Endothelial cell of umbilical vein (primary cell): Measurements from ENCODE around the gene HYAL1. TPM values are rescaled to one million over a fixed set of nuclear protein-coding genes. Genes with fewer than 3 reads are reported as not detected.

Experiments used
- BruUV-seq: library from RNA; stranded (reverse); fragments of 400-500 nt; replicated peaks from 2 replicates; lab custom pipeline; 2021; lab: Mats Ljungman, UMichigan
- CTCF ChIA-PET: fragments of 300-600, 350-600 bp; sonication (Branson Sonifier 250); formaldehyde crosslinking; loops from one replicate; lab custom pipeline; 2021; ENCODE audit warnings: antibody characterized with exemption, inconsistent platforms; lab: Charles Lee
- POLR2A ChIA-PET: fragments of 300-600, 350-600 bp; sonication (Branson Sonifier 250); formaldehyde crosslinking; loops from one replicate; lab custom pipeline; 2021; ENCODE audit warnings: antibody characterized with exemption, inconsistent platforms; lab: Charles Lee
- DNase-seq: peaks from one replicate; pipeline ENCODE4 v3.0.0-alpha.2; 2011; ENCODE audit warnings: low read depth, low spot score
- FAIRE-seq: peaks from 2 replicates; lab custom pipeline; 2011; peaks lifted over from hg19 to GRCh38; lab: Jason Lieb, UNC
- H2AFZ ChIP-seq: 2 replicates; pipeline ENCODE4 v1.6.0; 2012; ENCODE audit warnings: low read depth, low read length, control low read depth, inconsistent platforms
- H3K27ac ChIP-seq: 2 replicates; pipeline ENCODE4 v1.5.1; 2011; ENCODE audit warnings: low read depth, mild to moderate bottlenecking, control low read depth, low read length, moderate library complexity; ENCODE audit not compliant: insufficient read depth
- H3K27me3 ChIP-seq, 2 experiments: 2 replicates each; pipeline versions ENCODE4 v1.6.0 to v1.6.1; 2011; ENCODE audit warnings: low read length in 2 of 2, mixed read lengths in 1 of 2; ENCODE audit not compliant: control insufficient read depth in 2 of 2, insufficient read depth in 2 of 2
- H3K36me3 ChIP-seq, 2 experiments: 2 replicates in 1 of 2; 3 replicates in 1 of 2; pipeline ENCODE4 v1.5.1; 2011; ENCODE audit warnings: low read length in 2 of 2, mild to moderate bottlenecking in 1 of 2, moderate library complexity in 1 of 2; ENCODE audit not compliant: control insufficient read depth in 2 of 2, insufficient read depth in 2 of 2; ENCODE audit errors: extremely low read depth in 1 of 2
- H3K4me1 ChIP-seq: 3 replicates; pipeline ENCODE4 v1.5.1; 2011; ENCODE audit warnings: mild to moderate bottlenecking, low read length; ENCODE audit not compliant: control insufficient read depth, insufficient read depth; ENCODE audit errors: extremely low read depth
- H3K4me2 ChIP-seq: 2 replicates; pipeline ENCODE4 v1.6.1; 2011; ENCODE audit warnings: low read length, control low read depth, mixed read lengths; ENCODE audit not compliant: insufficient read depth
- H3K4me3 ChIP-seq, 3 experiments: fragments of 200-600 bp in 1 of 3; sonication (generic), shearing (Covaris generic) in 1 of 3; replicated peaks in 1 of 3; 2 replicates each; pipeline ENCODE4 v1.5.1; 2011 to 2016; ENCODE audit warnings: control low read depth in 3 of 3, low read length in 3 of 3, mild to moderate bottlenecking in 2 of 3, inconsistent platforms in 1 of 3, low read depth in 1 of 3, moderate library complexity in 1 of 3; ENCODE audit not compliant: insufficient read depth in 1 of 3
- H3K79me2 ChIP-seq: 2 replicates; pipeline ENCODE4 v1.6.0; 2012; ENCODE audit warnings: low read length, inconsistent platforms; ENCODE audit not compliant: control insufficient read depth, insufficient read depth
- H3K9ac ChIP-seq: replicated peaks from 2 replicates; pipeline ENCODE3; 2011; ENCODE audit warnings: low read length, control low read depth; ENCODE audit not compliant: insufficient read depth; ENCODE audit errors: extremely low read depth
- H3K9me1 ChIP-seq: replicated peaks from 3 replicates; pipeline ENCODE4 v1.6.0; 2011; ENCODE audit warnings: mild to moderate bottlenecking, low read length; ENCODE audit not compliant: control insufficient read depth, insufficient read depth; ENCODE audit errors: extremely low read depth
- H3K9me3 ChIP-seq: replicated peaks from 2 replicates; pipeline ENCODE4 v1.5.1; 2012; ENCODE audit warnings: low read length, inconsistent platforms; ENCODE audit not compliant: control insufficient read depth, insufficient read depth
- H4K20me1 ChIP-seq: replicated peaks from 2 replicates; pipeline ENCODE3; 2011; ENCODE audit warnings: mild to moderate bottlenecking, low read length; ENCODE audit not compliant: control insufficient read depth, insufficient read depth; ENCODE audit errors: extremely low read depth
- EZH2 ChIP-seq: IDR thresholded peaks from 2 replicates; pipeline ENCODE4 v1.6.1; 2012; ENCODE audit warnings: borderline replicate concordance, low read depth, mild to moderate bottlenecking, moderate library complexity, low read length, inconsistent platforms; ENCODE audit not compliant: severe bottlenecking
- FOS ChIP-seq: IDR thresholded peaks from 2 replicates; pipeline ENCODE4 v1.6.1; 2011; ENCODE audit warnings: mild to moderate bottlenecking, low read length, moderate library complexity, borderline replicate concordance; ENCODE audit not compliant: insufficient read depth
- GATA2 ChIP-seq: IDR thresholded peaks from 2 replicates; pipeline ENCODE4 v1.7.0; 2011; ENCODE audit warnings: low read depth, mild to moderate bottlenecking, moderate library complexity, mixed read lengths, low read length; ENCODE audit not compliant: insufficient read length, insufficient read depth
- MYC ChIP-seq: IDR thresholded peaks from one replicate; pipeline ENCODE4 v1.6.1; 2011; ENCODE audit warnings: mild to moderate bottlenecking, low read depth, low read length
- dilution Hi-C: fragments of 300-500 bp; cut with MboI; formaldehyde crosslinking; loops from one replicate; pipeline ENCODE4 v1.15.0; 2019; ENCODE audit warnings: low sequenced_read_pairs; ENCODE audit not compliant: extremely low pct_ligation_motif_present
- intact Hi-C: fragments of 100-400 bp; cut with micrococcal nuclease; formaldehyde crosslinking; loops from one replicate; pipeline ENCODE4 v1.10.0; 2022
- polyA plus RNA-seq, 4 experiments: library from polyadenylated mRNA; depleted of rRNA in 3 of 4; stranded (reverse) in 3 of 4; unstranded in 1 of 4; fragments of >200 nt; gene quantifications; 2 replicates each; pipeline versions ENCODE4 v1.2.1 to v1.2.3, GENCODE V29; 2011 to 2012; ENCODE audit warnings: missing spikeins in 1 of 4
- total RNA-seq: library from RNA; stranded (reverse); gene quantifications from 2 replicates; pipeline ENCODE4 v1.2.3, GENCODE V29; 2021
- TF ChIP-seq, protein P1 (sequence below), 2 donors: IDR thresholded peaks; 1 replicate in 1 of 2; 2 replicates in 1 of 2; pipeline ENCODE4 v1.5.1; 2011; ENCODE audit warnings: low read length in 2 of 2, mild to moderate bottlenecking in 2 of 2, moderate library complexity in 2 of 2, control low read depth in 1 of 2, inconsistent platforms in 1 of 2, low read depth in 1 of 2; ENCODE audit not compliant: insufficient read depth in 1 of 2; ENCODE audit errors: extremely low read depth in 1 of 2

HYAL1 gene
- total and polyA plus RNA-seq, 2 donors (not counting 3 experiments of a cell fraction or from before 2014, with no cell fraction given) = 2.2 to 3.3 TPM

- no peaks in the 10 kb centered on the region for H3K79me2 ChIP-seq
- no peak overlapping the region for H3K4me3 ChIP-seq
- H3K36me3 ChIP-seq = no peaks in the 10 kb centered on the region
- no peaks in the 10 kb centered on the region for H4K20me1 ChIP-seq
- peaks cover 18 to 24% of the 10 kb centered on the region in 2 experiments for H3K27me3 ChIP-seq
- CTCF ChIA-PET = interaction anchor here (1.0 to 4.9 kb wide), 2 partner anchors 48 to 82 kb away, joined by 4 to 47 read pairs; partner anchors contain the start of gene HYAL2
- intact Hi-C loops (no loop called here), dilution Hi-C loops (no loop called here)
- H3K27ac ChIP-seq = no peak overlapping the region
- no peak for FAIRE-seq
- H2AFZ ChIP-seq = no peak overlapping the region
- H3K9me1 ChIP-seq = no peaks in the 10 kb centered on the region
- no peak overlapping the region for H3K9ac ChIP-seq
- BruUV-seq = no TSS peak
- peaks cover 2% of the 10 kb centered on the region for H3K4me1 ChIP-seq
- no peak overlapping the region for H3K4me2 ChIP-seq
- no peaks in the 10 kb centered on the region for H3K9me3 ChIP-seq
- DNase-seq = no peak
- POLR2A ChIA-PET = no interaction called here
- no peak for TF ChIP-seq GATA2
- TF ChIP-seq FOS = no peak
- TF ChIP-seq MYC = no peak
- peak; percentile 39 for TF ChIP-seq EZH2
- TF ChIP-seq, protein P1, sequence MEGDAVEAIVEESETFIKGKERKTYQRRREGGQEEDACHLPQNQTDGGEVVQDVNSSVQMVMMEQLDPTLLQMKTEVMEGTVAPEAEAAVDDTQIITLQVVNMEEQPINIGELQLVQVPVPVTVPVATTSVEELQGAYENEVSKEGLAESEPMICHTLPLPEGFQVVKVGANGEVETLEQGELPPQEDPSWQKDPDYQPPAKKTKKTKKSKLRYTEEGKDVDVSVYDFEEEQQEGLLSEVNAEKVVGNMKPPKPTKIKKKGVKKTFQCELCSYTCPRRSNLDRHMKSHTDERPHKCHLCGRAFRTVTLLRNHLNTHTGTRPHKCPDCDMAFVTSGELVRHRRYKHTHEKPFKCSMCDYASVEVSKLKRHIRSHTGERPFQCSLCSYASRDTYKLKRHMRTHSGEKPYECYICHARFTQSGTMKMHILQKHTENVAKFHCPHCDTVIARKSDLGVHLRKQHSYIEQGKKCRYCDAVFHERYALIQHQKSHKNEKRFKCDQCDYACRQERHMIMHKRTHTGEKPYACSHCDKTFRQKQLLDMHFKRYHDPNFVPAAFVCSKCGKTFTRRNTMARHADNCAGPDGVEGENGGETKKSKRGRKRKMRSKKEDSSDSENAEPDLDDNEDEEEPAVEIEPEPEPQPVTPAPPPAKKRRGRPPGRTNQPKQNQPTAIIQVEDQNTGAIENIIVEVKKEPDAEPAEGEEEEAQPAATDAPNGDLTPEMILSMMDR (IDR thresholded peaks at IDR 0.05; ENCODE audit: extremely low read depth in 1 of 2, insufficient read depth in 1 of 2, low read depth in 1 of 2, low read length in 2 of 2) = no peak
These were observed 27.2 kb downstream of the HYAL1 start for GRCh38 chr3:50275996-50276761.
